Lower leg skin (tissue), 3 donors: Measurements from ENCODE around the gene CORO1C.

Experiments used
- POLR2A ChIP-seq, 2 donors: fragments of 450-650 bp; IDR thresholded peaks; one replicate each; pipeline ENCODE4 v1.6.1; 2016 to 2017; ENCODE audit warnings: antibody characterized with exemption in 2 of 2, mild to moderate bottlenecking in 1 of 2, moderate library complexity in 1 of 2
- TF ChIP-seq, protein P1 (sequence below), 3 donors: fragments of 450-650 bp; IDR thresholded peaks; one replicate each; pipeline ENCODE4 v1.5.1; 2016; ENCODE audit warnings: antibody characterized with exemption in 3 of 3, mild to moderate bottlenecking in 3 of 3, moderate library complexity in 2 of 3

GRCh38 chr12:108625228-108625627 is 106.1 kb downstream of the CORO1C start:
- TF ChIP-seq, protein P1, sequence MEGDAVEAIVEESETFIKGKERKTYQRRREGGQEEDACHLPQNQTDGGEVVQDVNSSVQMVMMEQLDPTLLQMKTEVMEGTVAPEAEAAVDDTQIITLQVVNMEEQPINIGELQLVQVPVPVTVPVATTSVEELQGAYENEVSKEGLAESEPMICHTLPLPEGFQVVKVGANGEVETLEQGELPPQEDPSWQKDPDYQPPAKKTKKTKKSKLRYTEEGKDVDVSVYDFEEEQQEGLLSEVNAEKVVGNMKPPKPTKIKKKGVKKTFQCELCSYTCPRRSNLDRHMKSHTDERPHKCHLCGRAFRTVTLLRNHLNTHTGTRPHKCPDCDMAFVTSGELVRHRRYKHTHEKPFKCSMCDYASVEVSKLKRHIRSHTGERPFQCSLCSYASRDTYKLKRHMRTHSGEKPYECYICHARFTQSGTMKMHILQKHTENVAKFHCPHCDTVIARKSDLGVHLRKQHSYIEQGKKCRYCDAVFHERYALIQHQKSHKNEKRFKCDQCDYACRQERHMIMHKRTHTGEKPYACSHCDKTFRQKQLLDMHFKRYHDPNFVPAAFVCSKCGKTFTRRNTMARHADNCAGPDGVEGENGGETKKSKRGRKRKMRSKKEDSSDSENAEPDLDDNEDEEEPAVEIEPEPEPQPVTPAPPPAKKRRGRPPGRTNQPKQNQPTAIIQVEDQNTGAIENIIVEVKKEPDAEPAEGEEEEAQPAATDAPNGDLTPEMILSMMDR (IDR thresholded peaks at IDR 0.05) = no peak
- no peak for TF ChIP-seq POLR2A (IDR thresholded peaks at IDR 0.05)
